GM19099 (cell line): Measurements from ENCODE around the gene MAD1L1.

ENCODE experiments used
- POLR2A ChIP-seq: IDR thresholded peaks from 3 replicates; pipeline ENCODE4 v1.6.1; 2011; ENCODE audit warnings: low read depth; ENCODE audit not compliant: insufficient read length; ENCODE audit errors: extremely low read depth

The MAD1L1 gene

GRCh38 chr7:2032876-2033407 is 199.8 kb downstream of the MAD1L1 start:
- TF ChIP-seq POLR2A, result no peak

- TF ChIP-seq POLR2A, result no peak
These were observed 200.5 kb downstream of the MAD1L1 start for GRCh38 chr7:2032030-2032875.

- TF ChIP-seq POLR2A, result no peak
These were observed 201.3 kb downstream of the MAD1L1 start for GRCh38 chr7:2031451-2031845.

GRCh38 chr7:2030475-2031450 is 202.0 kb downstream of the MAD1L1 start:
- no peak for TF ChIP-seq POLR2A

- TF ChIP-seq POLR2A, result no peak
These were observed 202.8 kb downstream of the MAD1L1 start for GRCh38 chr7:2029936-2030335.

GRCh38 chr7:2029211-2029905 is 203.4 kb downstream of the MAD1L1 start:
- no peak for TF ChIP-seq POLR2A

- no peak for TF ChIP-seq POLR2A
These were observed 204.0 kb downstream of the MAD1L1 start for GRCh38 chr7:2028733-2029132.

GRCh38 chr7:2025188-2025587 is 207.6 kb downstream of the MAD1L1 start:
- TF ChIP-seq POLR2A, result no peak

GRCh38 chr7:2024567-2024918 is 208.2 kb downstream of the MAD1L1 start:
- TF ChIP-seq POLR2A, result no peak

GRCh38 chr7:2023877-2024566 is 208.7 kb downstream of the MAD1L1 start:
- TF ChIP-seq POLR2A, result no peak

GRCh38 chr7:2022737-2023250 is 210.0 kb downstream of the MAD1L1 start:
- no peak for TF ChIP-seq POLR2A

- no peak for TF ChIP-seq POLR2A
These were observed 210.7 kb downstream of the MAD1L1 start for GRCh38 chr7:2022021-2022409.

- no peak for TF ChIP-seq POLR2A
These were observed 212.8 kb downstream of the MAD1L1 start for GRCh38 chr7:2019711-2020511.

GRCh38 chr7:2019461-2019710 is 213.4 kb downstream of the MAD1L1 start:
- no peak for TF ChIP-seq POLR2A
